Naive thymus-derived CD4-positive, alpha-beta T cell (primary cell): ENCODE measurements around the gene SCFD1. TPM values are rescaled to one million over a fixed set of nuclear protein-coding genes. Genes with fewer than 3 reads are reported as not detected.
"Not testable (repeated sequence)": the region's sequence is repeated elsewhere in the genome, so short reads cannot be mapped to it uniquely, and the experiment has no call there.

Source experiments
- ATAC-seq: fragments of 150-1000 bp; cut with Tn5 transposase; 2 replicates; pipeline ENCODE4 v1.10.0; 2021; ENCODE audit warnings: mild to moderate bottlenecking, moderate library complexity
- CTCF ChIA-PET: fragments of 350-600 bp; sonication (Branson Sonifier 250); formaldehyde crosslinking; loops from one replicate; lab custom pipeline; 2021; ENCODE audit warnings: antibody characterized with exemption; lab: Charles Lee
- POLR2A ChIA-PET: fragments of 350-600 bp; sonication (Branson Sonifier 250); formaldehyde crosslinking; loops from one replicate; lab custom pipeline; 2021; ENCODE audit warnings: antibody characterized with exemption, inconsistent platforms; lab: Charles Lee
- DNase-seq, 9 donors: peaks; one replicate each; pipeline versions ENCODE4 v3.0.0 to v3.0.0-alpha.2; 2020 to 2022; ENCODE audit warnings: mixed read lengths in 1 of 9
- H3K27ac ChIP-seq: one replicate; pipeline ENCODE4 v1.7.0; 2013; ENCODE audit warnings: mild to moderate bottlenecking, low read depth, low read length, moderate library complexity
- H3K27me3 ChIP-seq, 2 donors: one replicate each; pipeline ENCODE4 v1.7.0; 2013; ENCODE audit warnings: low read length in 2 of 2, mild to moderate bottlenecking in 2 of 2, moderate library complexity in 2 of 2; ENCODE audit not compliant: control insufficient read depth in 2 of 2, insufficient read depth in 2 of 2
- H3K36me3 ChIP-seq, 3 experiments: 1 replicate in 2 of 3; 2 replicates in 1 of 3; pipeline ENCODE4 v1.7.0; 2013; ENCODE audit warnings: low read length in 3 of 3, mild to moderate bottlenecking in 3 of 3, moderate library complexity in 1 of 3; ENCODE audit not compliant: insufficient read depth in 3 of 3, control insufficient read depth in 2 of 3
- H3K4me1 ChIP-seq, 2 donors: one replicate each; pipeline ENCODE4 v1.7.0; 2013; ENCODE audit warnings: low read length in 2 of 2, mild to moderate bottlenecking in 2 of 2, moderate library complexity in 1 of 2; ENCODE audit not compliant: control insufficient read depth in 2 of 2, insufficient read depth in 2 of 2
- H3K4me3 ChIP-seq: 2 replicates; pipeline ENCODE4 v1.7.0; 2013; ENCODE audit warnings: mild to moderate bottlenecking, low read length
- H3K9me3 ChIP-seq, 3 experiments: 1 replicate in 2 of 3; 2 replicates in 1 of 3; pipeline ENCODE4 v1.7.0; 2013; ENCODE audit warnings: low read length in 3 of 3; ENCODE audit not compliant: control insufficient read depth in 2 of 3
- H3K27ac Mint-ChIP-seq, 9 donors: one replicate each; pipeline ENCODE4 v1.8.0; 2020 to 2022; ENCODE audit warnings: mixed read lengths in 9 of 9, mild to moderate bottlenecking in 8 of 9, moderate library complexity in 5 of 9, inconsistent platforms in 2 of 9
- H3K27me3 Mint-ChIP-seq, 5 donors: one replicate each; pipeline ENCODE4 v1.8.0; 2021 to 2022; ENCODE audit warnings: mixed read lengths in 5 of 5, mild to moderate bottlenecking in 1 of 5
- H3K36me3 Mint-ChIP-seq, 5 donors: one replicate each; pipeline ENCODE4 v1.8.0; 2020 to 2022; ENCODE audit warnings: mixed read lengths in 5 of 5, mild to moderate bottlenecking in 3 of 5, inconsistent platforms in 1 of 5
- H3K4me1 Mint-ChIP-seq, 7 donors: one replicate each; pipeline ENCODE4 v1.8.0; 2020 to 2022; ENCODE audit warnings: mixed read lengths in 7 of 7, mild to moderate bottlenecking in 3 of 7, inconsistent platforms in 1 of 7
- H3K4me3 Mint-ChIP-seq, 10 donors: one replicate each; pipeline ENCODE4 v1.8.0; 2020 to 2022; ENCODE audit warnings: mild to moderate bottlenecking in 10 of 10, mixed read lengths in 10 of 10, moderate library complexity in 6 of 10, inconsistent platforms in 2 of 10
- H3K9me3 Mint-ChIP-seq, 11 donors: one replicate each; pipeline ENCODE4 v1.8.0; 2020 to 2022; ENCODE audit warnings: mixed read lengths in 11 of 11, mild to moderate bottlenecking in 4 of 11, inconsistent platforms in 1 of 11, moderate library complexity in 1 of 11
- intact Hi-C, 2 donors: fragments of 100-400 bp; cut with micrococcal nuclease; formaldehyde crosslinking; loops; one replicate each; pipeline ENCODE4 v1.15.1; 2023
- polyA plus RNA-seq, 2 donors: library from polyadenylated mRNA; unstranded; fragments of 300-500 nt; fragmentation: Illumina TruSeq; gene quantifications; one replicate each; pipeline ENCODE4 v1.2.3, GENCODE V29; 2021
- total RNA-seq, 6 experiments: library from RNA in 5 of 6; stranded (reverse) in 5 of 6; gene quantifications; 1 replicate in 5 of 6; 2 replicates in 1 of 6; pipeline ENCODE4 v1.2.3 and lab custom pipeline; 2021 to 2026

Gene SCFD1
- total and polyA plus RNA-seq, 7 experiments from 2014 or later = 59.5 to 75.4 (median 66.0) TPM

- DNase-seq, H3K27ac ChIP-seq, H3K27me3 ChIP-seq, ATAC-seq, H3K9me3 ChIP-seq, H3K27ac Mint-ChIP-seq, H3K4me3 Mint-ChIP-seq, H3K27me3 Mint-ChIP-seq, H3K4me3 ChIP-seq, H3K4me1 Mint-ChIP-seq, H3K4me1 ChIP-seq, POLR2A ChIA-PET, H3K9me3 Mint-ChIP-seq, intact Hi-C loops: not testable (repeated sequence)
- CTCF ChIA-PET = interaction anchor here (0.6 kb wide), 1 partner anchor 398 kb away, joined by 4 read pairs; no protein-coding TSS in a partner anchor
- H3K36me3 ChIP-seq = peaks cover 11 to 47% (median 16%) of the 10 kb centered on the region in 3 experiments
- H3K36me3 Mint-ChIP-seq = peaks cover 14 to 34% (median 15%) of the 10 kb centered on the region in 5 donors
Measured at GRCh38 chr14:30604696-30605095, 17.4 kb upstream of the SCFD1 start.

- POLR2A ChIA-PET = interaction anchor here (0.9 kb wide), 1 partner anchor 15 kb away, joined by 4 read pairs; the partner anchor contains the start of gene SCFD1
Measured at GRCh38 chr14:30607156-30607780, 14.9 kb upstream of the SCFD1 start.

GRCh38 chr14:30608533-30609006 is 13.5 kb upstream of the SCFD1 start:
- ATAC-seq = no peak
- H3K9me3 ChIP-seq = no peaks in the 10 kb centered on the region
- no peak for DNase-seq
- H3K4me1 Mint-ChIP-seq = peaks cover 0 to 7% (median 0%) of the 10 kb centered on the region in 7 donors
- no peak overlapping the region for H3K4me3 ChIP-seq
- intact Hi-C loops = no loop called here
- no peaks in the 10 kb centered on the region for H3K9me3 Mint-ChIP-seq
- H3K27ac Mint-ChIP-seq = peak overlapping the region in 5 of 9 donors; percentile 11 to 25 (median 17)
- POLR2A ChIA-PET = no interaction called here
- H3K27me3 Mint-ChIP-seq = no peaks in the 10 kb centered on the region
- H3K4me1 ChIP-seq = no peaks in the 10 kb centered on the region
- CTCF ChIA-PET = no interaction called here
- no peak overlapping the region for H3K27ac ChIP-seq
- peaks cover 8 to 29% (median 8%) of the 10 kb centered on the region in 5 donors for H3K36me3 Mint-ChIP-seq
- no peak overlapping the region for H3K4me3 Mint-ChIP-seq
- no peaks in the 10 kb centered on the region for H3K27me3 ChIP-seq
- H3K36me3 ChIP-seq = peaks cover 2 to 16% (median 5%) of the 10 kb centered on the region in 3 experiments

More at GRCh38 chr14:30607156-30607780, 14.9 kb upstream of the SCFD1 start:
- Histone ChIP-seq H3K4me3 (no peak overlapping the region), H3K27ac (no peak overlapping the region), H3K36me3 (peaks cover 5 to 27% (median 7%) of the 10 kb centered on the region in 3 experiments), H3K4me1 (no peaks in the 10 kb centered on the region), H3K9me3 (no peaks in the 10 kb centered on the region), H3K27me3 (no peaks in the 10 kb centered on the region)
- Mint-ChIP-seq H3K4me3 (no peak overlapping the region), H3K9me3 (no peaks in the 10 kb centered on the region), H3K4me1 (peaks cover 0 to 7% (median 0%) of the 10 kb centered on the region in 7 donors), H3K27ac (no peak overlapping the region), H3K36me3 (peaks cover 4 to 29% (median 4%) of the 10 kb centered on the region in 5 donors), H3K27me3 (no peaks in the 10 kb centered on the region)
- intact Hi-C loops = no loop called here
- no peak for ATAC-seq
- DNase-seq = no peak
- CTCF ChIA-PET = no interaction called here

- ChIA-PET CTCF (interaction anchor here (1.2 kb wide), 1 partner anchor 235 kb away, joined by 3 read pairs; no protein-coding TSS in a partner anchor), POLR2A (interaction anchor here (0.5 to 1.6 kb wide), 3 partner anchors 11 to 24 kb away, joined by 3 to 9 read pairs (median 4); partner anchors contain the start of gene SCFD1)
- Mint-ChIP-seq H3K27ac (peak overlapping the region in 4 of 9 donors; percentile 9 to 42 (median 16)), H3K4me1 (peaks cover 0 to 7% (median 0%) of the 10 kb centered on the region in 7 donors), H3K27me3 (no peaks in the 10 kb centered on the region), H3K36me3 (peaks cover 4 to 22% (median 9%) of the 10 kb centered on the region in 5 donors), H3K4me3 (no peak overlapping the region), H3K9me3 (no peaks in the 10 kb centered on the region)
- peak; percentile 75 for ATAC-seq
- H3K9me3 ChIP-seq = no peaks in the 10 kb centered on the region
- H3K4me1 ChIP-seq = no peaks in the 10 kb centered on the region
- no peak overlapping the region for H3K27ac ChIP-seq
- H3K36me3 ChIP-seq = peaks cover 5 to 7% (median 5%) of the 10 kb centered on the region in 3 experiments
- H3K27me3 ChIP-seq = no peaks in the 10 kb centered on the region
- peak in 5 of 9 donors; percentile 12 to 30 (median 21) for DNase-seq
- no peak overlapping the region for H3K4me3 ChIP-seq
- intact Hi-C loops = loop anchor here in 1 of 2 donors (1.0 kb wide), 1 partner anchor 236 kb away; no protein-coding TSS in a partner anchor
Measured at GRCh38 chr14:30610787-30611343, 11.3 kb upstream of the SCFD1 start.

GRCh38 chr14:30614155-30614554 is 8.0 kb upstream of the SCFD1 start:
- no peaks in the 10 kb centered on the region for H3K27me3 Mint-ChIP-seq
- CTCF ChIA-PET = no interaction called here

GRCh38 chr14:30620178-30620577 is 1.9 kb upstream of the SCFD1 start:
- Mint-ChIP-seq H3K36me3 (peaks cover 0 to 20% (median 6%) of the 10 kb centered on the region in 5 donors), H3K9me3 (no peaks in the 10 kb centered on the region), H3K27ac (peak overlapping the region in 7 of 9 donors; percentile 18 to 74 (median 39)), H3K4me1 (peaks cover 14 to 43% (median 34%) of the 10 kb centered on the region in 7 donors), H3K4me3 (peak overlapping the region in 8 of 10 donors; percentile 28 to 76 (median 55)), H3K27me3 (no peaks in the 10 kb centered on the region)
- DNase-seq (no peak), ATAC-seq (no peak)
- Histone ChIP-seq H3K4me3 (no peak overlapping the region), H3K27me3 (no peaks in the 10 kb centered on the region), H3K4me1 (peaks cover 14 to 26% of the 10 kb centered on the region in 2 donors), H3K36me3 (no peaks in the 10 kb centered on the region), H3K27ac (no peak overlapping the region), H3K9me3 (no peaks in the 10 kb centered on the region)
- POLR2A ChIA-PET = no interaction called here
- CTCF ChIA-PET = no interaction called here
- intact Hi-C loops = loop anchor here (5.0 to 10.0 kb wide), 5 partner anchors 407 to 1455 kb away; partner anchors contain the start of genes AP4S1 (in 1 of the 2), ARHGAP5 (in 1 of the 2), HEATR5A (in 1 of the 2) and NUBPL (in 1 of the 2)

More at GRCh38 chr14:30614155-30614554, 8.0 kb upstream of the SCFD1 start:
- Mint-ChIP-seq H3K27ac (no peak overlapping the region), H3K4me3 (no peak overlapping the region), H3K4me1 (peaks cover 0 to 7% (median 0%) of the 10 kb centered on the region in 7 donors), H3K9me3 (no peaks in the 10 kb centered on the region), H3K36me3 (peaks cover 4 to 25% (median 10%) of the 10 kb centered on the region in 5 donors)
- POLR2A ChIA-PET = no interaction called here
- Histone ChIP-seq H3K27me3 (no peaks in the 10 kb centered on the region), H3K36me3 (peaks cover 0 to 5% (median 4%) of the 10 kb centered on the region in 3 experiments), H3K4me3 (no peak overlapping the region), H3K27ac (no peak overlapping the region), H3K4me1 (no peaks in the 10 kb centered on the region), H3K9me3 (no peaks in the 10 kb centered on the region)
- no peak for ATAC-seq
- intact Hi-C loops = no loop called here
- DNase-seq = no peak
